Activated CD4-positive, alpha-beta T cell treated with anti-CD3 and anti-CD28 coated beads, Interleukin-10, Interleukin-2, amounts not matched to agents 100 ng/mL and 50 ng/mL, durations not matched to agents 16 hours and 8 hours (primary cell): ENCODE measurements around the gene IFT88.
A peak's percentile ranks its signal among the peaks of the same experiment; 100 is the strongest.

Experiments
- DNase-seq: peaks from one replicate; pipeline ENCODE4 v3.0.0-alpha.2; 2020

IFT88 gene

DNA sequence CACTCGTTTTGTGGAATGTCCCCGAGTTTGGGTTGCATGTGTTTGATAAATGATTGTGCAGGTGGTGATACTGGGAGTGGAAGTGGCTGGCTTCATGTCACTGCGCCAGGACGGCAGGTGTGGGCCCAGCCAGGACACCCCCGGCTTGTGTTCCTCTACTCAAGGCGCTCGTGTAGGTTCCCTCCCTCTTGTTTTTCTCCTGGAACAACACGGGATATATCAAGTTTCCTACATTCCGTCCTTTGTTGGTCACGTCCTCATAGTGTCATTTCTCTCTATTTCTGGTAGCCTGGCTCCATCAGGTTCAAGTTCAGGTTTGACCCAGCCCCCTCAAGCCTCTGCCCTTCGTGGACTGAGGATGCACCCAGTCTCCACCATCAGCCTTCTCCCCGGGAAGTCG, 152.8 kb downstream of the IFT88 start:
- DNase-seq: no peak

DNA sequence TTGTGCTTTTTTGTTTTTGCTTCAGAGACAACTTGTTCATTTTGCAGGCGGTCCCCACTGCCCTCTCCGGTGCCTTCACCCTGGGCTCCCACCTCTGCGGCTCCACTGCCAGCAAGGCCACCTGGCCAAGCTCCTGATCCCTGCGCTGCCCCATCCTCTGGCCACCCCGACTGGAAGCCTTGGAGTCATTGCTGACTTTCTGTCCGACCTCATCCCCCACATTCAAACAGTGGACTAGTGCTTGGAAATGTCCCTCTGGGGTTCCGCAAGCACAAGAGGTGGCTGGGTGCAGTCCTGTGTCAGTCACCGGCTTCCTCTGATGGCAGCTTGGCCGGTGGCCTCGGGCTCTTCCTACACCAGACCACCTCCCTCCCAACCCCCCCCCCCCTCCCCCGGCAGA, 153.5 kb downstream of the IFT88 start:
- no peak for DNase-seq

DNA sequence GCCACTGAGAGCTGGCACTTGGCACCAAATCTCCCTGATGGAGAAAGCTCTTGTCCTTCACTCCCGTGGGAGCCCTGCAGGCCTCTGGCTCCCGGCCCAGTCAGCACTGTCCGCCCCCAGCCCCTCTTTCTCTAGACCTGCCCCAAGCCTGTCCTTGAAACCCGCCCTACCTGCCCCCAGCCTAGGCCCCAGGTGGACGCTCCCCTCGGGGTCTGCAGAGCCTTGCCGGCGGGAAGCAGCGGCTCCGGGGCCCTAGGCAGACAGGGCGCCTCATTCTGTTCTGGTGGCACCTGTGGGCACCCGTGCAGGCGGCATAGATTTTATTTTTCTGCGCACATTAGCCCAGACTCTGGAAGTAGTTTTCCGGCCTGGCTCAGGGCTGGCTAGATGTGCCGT, 154.1 kb downstream of the IFT88 start:
- DNase-seq: no peak

DNA sequence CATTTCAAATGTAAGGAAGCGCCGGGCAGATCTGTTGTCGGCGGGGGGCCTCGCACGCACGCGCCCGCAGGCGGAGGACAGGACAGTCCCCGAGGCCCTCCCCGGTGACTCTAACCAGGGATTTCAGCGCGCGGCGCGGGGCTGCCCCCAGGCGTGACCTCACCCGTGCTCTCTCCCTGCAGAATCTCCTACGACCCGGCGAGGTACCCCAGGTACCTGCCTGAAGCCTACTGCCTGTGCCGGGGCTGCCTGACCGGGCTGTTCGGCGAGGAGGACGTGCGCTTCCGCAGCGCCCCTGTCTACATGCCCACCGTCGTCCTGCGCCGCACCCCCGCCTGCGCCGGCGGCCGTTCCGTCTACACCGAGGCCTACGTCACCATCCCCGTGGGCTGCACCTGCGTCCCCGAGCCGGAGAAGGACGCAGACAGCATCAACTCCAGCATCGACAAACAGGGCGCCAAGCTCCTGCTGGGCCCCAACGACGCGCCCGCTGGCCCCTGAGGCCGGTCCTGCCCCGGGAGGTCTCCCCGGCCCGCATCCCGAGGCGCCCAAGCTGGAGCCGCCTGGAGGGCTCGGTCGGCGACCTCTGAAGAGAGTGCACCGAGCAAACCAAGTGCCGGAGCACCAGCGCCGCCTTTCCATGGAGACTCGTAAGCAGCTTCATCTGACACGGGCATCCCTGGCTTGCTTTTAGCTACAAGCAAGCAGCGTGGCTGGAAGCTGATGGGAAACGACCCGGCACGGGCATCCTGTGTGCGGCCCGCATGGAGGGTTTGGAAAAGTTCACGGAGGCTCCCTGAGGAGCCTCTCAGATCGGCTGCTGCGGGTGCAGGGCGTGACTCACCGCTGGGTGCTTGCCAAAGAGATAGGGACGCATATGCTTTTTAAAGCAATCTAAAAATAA, 154.7 kb downstream of the IFT88 start:
- DNase-seq: peak; percentile 9

DNA sequence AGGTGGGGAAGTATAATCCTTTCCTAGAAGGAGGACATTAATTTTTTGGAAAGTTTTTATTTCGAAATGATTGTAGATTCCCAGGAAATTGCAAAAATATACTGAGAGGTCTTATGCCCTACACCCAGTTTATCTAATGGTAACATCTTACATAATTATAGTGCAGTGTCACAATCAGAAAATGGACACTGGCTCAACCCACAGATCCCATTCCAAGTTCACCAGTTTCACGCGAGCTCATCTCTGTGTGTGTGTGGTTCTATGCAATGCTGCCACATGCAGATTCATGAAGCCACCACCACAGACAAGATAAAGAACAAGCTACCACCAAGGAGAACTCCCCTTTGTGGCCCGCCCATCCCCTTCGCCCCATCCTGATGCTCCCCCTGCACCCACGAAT, 160.9 kb downstream of the IFT88 start:
- no peak for DNase-seq

DNA sequence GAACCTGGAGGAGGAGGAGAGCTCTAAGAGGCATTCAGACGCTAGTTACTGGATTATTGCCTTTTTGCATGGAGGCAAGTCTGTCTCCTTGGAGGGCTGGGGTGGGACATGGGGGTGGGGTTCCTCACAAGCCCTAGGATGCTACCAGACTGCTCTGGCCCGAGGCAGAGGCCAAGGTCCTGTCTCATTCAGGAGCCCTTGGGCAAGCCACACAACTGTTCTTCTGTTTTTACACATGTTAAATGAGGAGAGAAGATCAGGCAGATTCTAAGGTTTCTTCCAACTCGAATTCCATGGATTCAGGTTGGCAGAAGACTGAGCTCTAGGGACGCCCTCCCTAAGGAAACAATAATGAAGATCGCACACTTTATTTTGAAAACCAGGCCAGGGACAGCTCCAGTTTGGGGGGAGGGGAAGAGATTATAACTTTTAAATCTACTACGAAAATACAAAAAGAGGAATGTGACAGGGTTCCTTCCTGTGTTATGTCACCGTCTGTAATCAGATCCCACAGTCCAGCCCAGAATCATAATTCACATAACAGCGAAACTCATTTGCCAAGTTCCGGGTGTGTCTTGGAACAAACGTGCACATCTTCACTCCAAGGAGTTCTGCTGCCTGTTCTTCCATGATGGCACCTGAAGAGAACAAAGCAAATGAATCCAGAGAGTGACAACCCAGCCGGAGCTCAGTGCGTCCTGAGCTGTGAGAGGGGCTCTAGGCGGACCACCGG, 161.8 kb downstream of the IFT88 start:
- no peak for DNase-seq

DNA sequence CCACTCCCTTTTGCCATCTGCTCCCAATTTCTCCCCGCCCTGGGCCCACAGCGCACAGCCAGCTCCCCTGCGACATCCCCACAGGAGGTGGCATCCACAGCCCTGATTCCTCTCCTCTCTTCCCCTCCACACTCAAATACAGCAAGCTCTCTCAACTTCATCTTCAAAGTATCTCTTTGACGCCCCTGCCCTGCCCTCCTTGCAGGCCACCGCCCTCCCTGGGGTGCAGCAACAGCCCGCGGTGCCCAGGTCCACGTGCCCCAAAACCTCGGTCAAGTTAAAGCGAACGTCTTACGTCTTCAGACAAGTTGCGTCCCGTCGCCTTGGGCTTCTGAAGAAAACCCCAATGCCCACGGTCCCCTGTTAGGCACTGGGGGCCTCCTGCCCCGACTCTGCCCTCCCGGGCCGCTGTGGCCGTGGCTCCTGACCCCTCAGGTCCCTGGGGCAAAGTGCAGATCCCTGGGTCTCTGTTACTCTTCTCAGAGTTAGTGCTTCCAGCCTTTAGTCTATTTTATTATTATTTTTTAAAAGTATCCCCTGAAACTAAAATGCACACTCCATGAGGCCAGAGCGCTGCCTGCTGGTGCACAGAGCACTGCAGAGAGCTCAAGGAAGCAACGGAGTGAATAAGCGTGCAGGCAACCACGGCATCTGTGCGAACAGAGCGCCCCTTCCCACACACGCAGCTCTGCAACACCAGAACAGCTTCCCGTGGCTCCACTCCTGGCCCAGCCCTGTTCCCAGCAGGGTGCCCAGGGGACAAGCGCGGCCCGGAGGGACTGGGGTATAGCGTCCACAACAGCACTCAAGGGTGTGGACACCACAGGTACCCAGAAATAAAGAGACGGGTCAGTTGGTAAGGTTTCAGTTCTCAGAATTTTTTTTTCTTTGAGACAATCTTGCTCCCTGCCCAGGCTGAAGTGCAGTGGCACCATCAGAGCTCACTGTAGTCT, 163.0 kb downstream of the IFT88 start:
- DNase-seq: no peak

DNA sequence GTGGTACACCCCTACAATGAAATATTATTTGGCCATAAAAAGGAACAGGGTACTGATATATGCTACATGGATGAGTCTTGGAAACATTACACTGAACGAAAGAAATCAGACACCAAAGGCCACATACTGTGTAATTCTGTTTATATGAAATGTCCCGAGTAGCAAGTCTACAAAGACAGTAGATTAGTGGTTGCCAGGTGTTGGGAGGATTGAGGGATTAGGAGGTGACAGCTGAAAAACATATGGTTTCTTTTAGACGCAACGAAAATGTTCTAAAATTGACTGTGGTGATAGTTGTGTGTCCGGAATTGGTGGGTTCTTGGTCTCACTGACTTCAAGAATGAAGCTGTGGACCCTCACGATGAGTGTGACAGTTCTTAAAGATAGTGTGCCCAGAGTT, 171.7 kb downstream of the IFT88 start:
- no peak for DNase-seq

DNA sequence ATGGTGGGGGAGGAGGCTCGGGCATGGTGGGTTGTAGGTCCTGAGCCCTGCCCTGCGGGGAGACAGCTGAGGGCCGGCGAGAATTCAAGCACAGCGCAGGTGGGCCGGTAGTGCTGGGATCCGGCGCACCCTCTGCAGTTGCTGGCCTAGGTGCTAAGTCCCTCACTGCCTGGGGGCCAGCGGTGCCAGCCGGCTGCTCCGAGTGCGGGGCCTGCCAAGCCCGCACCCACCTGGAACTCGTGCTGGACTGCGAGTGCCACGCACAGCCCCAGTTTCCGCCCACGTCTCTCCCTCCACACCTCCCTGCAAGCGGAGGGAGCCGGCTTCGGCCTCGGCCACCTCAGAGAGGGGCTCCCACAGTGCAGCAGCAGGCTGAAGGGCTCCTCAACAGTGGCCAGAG, 173.1 kb downstream of the IFT88 start:
- no peak for DNase-seq
